ENCODE data around the gene LTBP4. TPM values are rescaled to one million over a fixed set of nuclear protein-coding genes. Genes with fewer than 3 reads are reported as not detected.

The LTBP4 gene
- total RNA-seq, 2 donors from 2014 or later, result 687 to 905 TPM

- DNase-seq (ENCODE audit: low spot score), result no peak
- H3K27me3 ChIP-seq (replicated peaks; ENCODE audit: insufficient read depth), result no peaks in the 10 kb centered on the region
- H3K9me3 ChIP-seq, result no peaks in the 10 kb centered on the region
- peak overlapping the region; percentile 88 to 97 for H3K27ac ChIP-seq
- peaks cover 31 to 52% of the 10 kb centered on the region in 2 donors for H3K4me1 ChIP-seq (ENCODE audit: control insufficient read depth in 1 of 2, low read depth in 2 of 2)
- TF ChIP-seq CTCF (IDR thresholded peaks at IDR 0.05), result no peak
- ATAC-seq (ENCODE audit: insufficient number of reproducible peaks, low FRiP score, low read depth), result no peak
- H3K36me3 ChIP-seq, result no peaks in the 10 kb centered on the region
- peak overlapping the region; percentile 91 for H3K4me3 ChIP-seq
Measured at GRCh38 chr19:40604171-40604646, 3.0 kb downstream of the LTBP4 start.

DNA sequence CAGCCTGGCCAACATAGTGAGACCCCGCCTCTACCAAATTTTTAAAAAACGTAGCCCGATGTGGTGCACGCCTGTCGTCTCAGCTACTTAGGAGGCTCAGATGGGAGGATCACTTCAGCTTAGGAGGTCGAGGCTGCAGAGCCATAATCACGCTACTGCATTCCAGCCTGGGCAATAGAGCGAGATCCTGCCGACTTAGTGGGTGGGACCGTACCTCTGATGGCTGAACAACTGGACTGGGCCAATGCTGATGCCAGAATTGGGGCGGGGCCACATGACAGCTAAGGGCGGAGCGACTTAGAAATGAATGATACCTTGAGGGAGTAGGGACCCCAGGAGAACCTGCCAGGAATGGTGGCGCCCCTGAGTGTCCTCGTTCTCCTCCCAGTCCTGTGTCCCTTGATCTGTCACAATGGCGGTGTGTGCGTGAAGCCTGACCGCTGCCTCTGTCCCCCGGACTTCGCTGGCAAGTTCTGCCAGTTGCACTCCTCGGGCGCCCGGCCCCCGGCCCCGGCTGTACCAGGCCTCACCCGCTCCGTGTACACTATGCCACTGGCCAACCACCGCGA, 3.6 kb downstream of the LTBP4 start:
- Histone ChIP-seq H3K4me3 (peak overlapping the region; percentile 91), H3K27ac (peak overlapping the region; percentile 47 to 97), H3K4me1 (ENCODE audit: control insufficient read depth in 1 of 2, low read depth in 2 of 2) (peaks cover 30 to 51% of the 10 kb centered on the region in 2 donors), H3K36me3 (no peaks in the 10 kb centered on the region), H3K27me3 (replicated peaks; ENCODE audit: insufficient read depth) (no peaks in the 10 kb centered on the region), H3K9me3 (no peaks in the 10 kb centered on the region)
- DNase-seq (ENCODE audit: low spot score), result no peak
- ATAC-seq (ENCODE audit: insufficient number of reproducible peaks, low FRiP score, low read depth), result no peak
- TF ChIP-seq CTCF (IDR thresholded peaks at IDR 0.05), result no peak

DNA sequence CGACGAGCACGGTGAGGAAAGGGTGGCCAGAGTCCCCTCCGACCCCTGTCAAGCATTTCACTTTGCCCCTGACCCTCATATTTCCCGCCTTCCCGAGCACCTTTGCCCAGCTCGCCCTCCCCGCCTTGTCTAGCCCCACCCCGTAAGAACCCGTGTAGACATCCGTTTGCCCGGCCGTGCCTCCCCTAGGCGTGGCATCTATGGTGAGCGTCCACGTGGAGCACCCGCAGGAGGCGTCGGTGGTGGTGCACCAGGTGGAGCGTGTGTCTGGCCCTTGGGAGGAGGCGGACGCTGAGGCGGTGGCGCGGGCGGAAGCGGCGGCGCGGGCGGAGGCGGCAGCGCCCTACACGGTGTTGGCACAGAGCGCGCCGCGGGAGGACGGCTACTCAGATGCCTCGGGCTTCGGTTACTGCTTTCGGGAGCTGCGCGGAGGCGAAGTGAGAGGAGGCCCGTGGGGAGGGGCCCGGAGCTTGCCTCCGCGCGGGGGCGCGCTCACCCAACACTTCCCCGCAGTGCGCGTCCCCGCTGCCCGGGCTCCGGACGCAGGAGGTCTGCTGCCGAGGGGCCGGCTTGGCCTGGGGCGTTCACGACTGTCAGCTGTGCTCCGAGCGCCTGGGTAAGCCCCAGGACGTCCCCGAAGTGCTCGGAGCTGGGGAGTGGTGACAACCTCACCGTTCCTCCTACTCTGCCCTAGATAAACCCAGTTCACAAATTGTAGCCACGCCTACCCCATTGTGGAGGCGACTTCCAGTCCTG, 4.2 kb downstream of the LTBP4 start:
- no peaks in the 10 kb centered on the region for H3K27me3 ChIP-seq (replicated peaks; ENCODE audit: insufficient read depth)
- peak overlapping the region; percentile 91 for H3K4me3 ChIP-seq
- no peaks in the 10 kb centered on the region for H3K36me3 ChIP-seq
- H3K27ac ChIP-seq, result peak overlapping the region; percentile 47 to 97
- DNase-seq (ENCODE audit: low spot score), result no peak
- H3K4me1 ChIP-seq (ENCODE audit: control insufficient read depth in 1 of 2, low read depth in 2 of 2), result peaks cover 26 to 50% of the 10 kb centered on the region in 2 donors
- no peak for ATAC-seq (ENCODE audit: insufficient number of reproducible peaks, low FRiP score, low read depth)
- no peak for TF ChIP-seq CTCF (IDR thresholded peaks at IDR 0.05)
- H3K9me3 ChIP-seq, result no peaks in the 10 kb centered on the region

GRCh38 chr19:40607311-40608239, 6.4 kb downstream of the LTBP4 start:
- ATAC-seq (ENCODE audit: insufficient number of reproducible peaks, low FRiP score, low read depth), result no peak
- DNase-seq (ENCODE audit: low spot score), result no peak
- Histone ChIP-seq H3K27me3 (replicated peaks; ENCODE audit: insufficient read depth) (no peaks in the 10 kb centered on the region), H3K4me1 (ENCODE audit: control insufficient read depth in 1 of 2, low read depth in 2 of 2) (peaks cover 17 to 53% of the 10 kb centered on the region in 2 donors), H3K9me3 (no peaks in the 10 kb centered on the region), H3K27ac (no peak overlapping the region), H3K36me3 (no peaks in the 10 kb centered on the region), H3K4me3 (no peak overlapping the region)
- TF ChIP-seq CTCF (IDR thresholded peaks at IDR 0.05), result no peak

DNA sequence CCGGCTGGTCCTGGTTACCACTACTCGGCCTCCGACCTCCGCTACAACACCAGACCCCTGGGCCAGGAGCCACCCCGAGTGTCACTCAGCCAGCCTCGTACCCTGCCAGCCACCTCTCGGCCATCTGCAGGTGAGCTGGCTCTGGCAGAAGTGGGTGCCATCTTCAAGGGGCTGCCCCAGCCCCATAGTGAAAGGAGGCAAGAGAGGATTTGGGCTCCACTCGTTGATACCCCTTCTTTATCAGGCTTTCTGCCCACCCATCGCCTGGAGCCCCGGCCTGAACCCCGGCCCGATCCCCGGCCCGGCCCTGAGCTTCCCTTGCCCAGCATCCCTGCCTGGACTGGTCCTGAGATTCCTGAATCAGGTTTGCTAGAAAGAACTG, 7.1 kb downstream of the LTBP4 start:
- H3K4me1 ChIP-seq (ENCODE audit: control insufficient read depth in 1 of 2, low read depth in 2 of 2), result peaks cover 11 to 47% of the 10 kb centered on the region in 2 donors
- no peak for DNase-seq (ENCODE audit: low spot score)
- TF ChIP-seq CTCF (IDR thresholded peaks at IDR 0.05), result no peak
- H3K4me3 ChIP-seq, result no peak overlapping the region
- H3K36me3 ChIP-seq, result peaks cover 4% of the 10 kb centered on the region
- H3K27me3 ChIP-seq (replicated peaks; ENCODE audit: insufficient read depth), result no peaks in the 10 kb centered on the region
- no peaks in the 10 kb centered on the region for H3K9me3 ChIP-seq
- no peak overlapping the region for H3K27ac ChIP-seq
- ATAC-seq (ENCODE audit: insufficient number of reproducible peaks, low FRiP score, low read depth), result no peak
